ENCODE results near the gene DRC1.

DRC1 gene

GRCh38 chr2:26479131-26479788, 77.5 kb downstream of the DRC1 start:
- no peak for DNase-seq

- DNase-seq = no peak
These were observed 78.3 kb downstream of the DRC1 start for GRCh38 chr2:26479789-26480565.

- DNase-seq = no peak
These were observed 79.1 kb downstream of the DRC1 start for GRCh38 chr2:26480566-26481423.

GRCh38 chr2:26481706-26482105, 80.0 kb downstream of the DRC1 start:
- no peak for DNase-seq

GRCh38 chr2:26482211-26483026, 80.7 kb downstream of the DRC1 start:
- no peak for DNase-seq

- no peak for DNase-seq
These were observed 81.3 kb downstream of the DRC1 start for GRCh38 chr2:26483027-26483326.

GRCh38 chr2:26483516-26483915, 81.8 kb downstream of the DRC1 start:
- DNase-seq = no peak

GRCh38 chr2:26483957-26484565, 82.3 kb downstream of the DRC1 start:
- no peak for DNase-seq

GRCh38 chr2:26484579-26484978, 82.9 kb downstream of the DRC1 start:
- no peak for DNase-seq

- no peak for DNase-seq
These were observed 83.4 kb downstream of the DRC1 start for GRCh38 chr2:26485099-26485498.

GRCh38 chr2:26485725-26486418, 84.2 kb downstream of the DRC1 start:
- DNase-seq = no peak

- DNase-seq = no peak
These were observed 85.1 kb downstream of the DRC1 start for GRCh38 chr2:26486789-26487188.

GRCh38 chr2:26487192-26487591, 85.5 kb downstream of the DRC1 start:
- DNase-seq = no peak

GRCh38 chr2:26488463-26489212, 86.9 kb downstream of the DRC1 start:
- DNase-seq = no peak

- no peak for DNase-seq
These were observed 87.6 kb downstream of the DRC1 start for GRCh38 chr2:26489213-26489850.

GRCh38 chr2:26491563-26492167, 89.9 kb downstream of the DRC1 start:
- DNase-seq = no peak

GRCh38 chr2:26492749-26493515, 91.2 kb downstream of the DRC1 start:
- no peak for DNase-seq

GRCh38 chr2:26493566-26493965, 91.8 kb downstream of the DRC1 start:
- DNase-seq = no peak

- no peak for DNase-seq
These were observed 92.5 kb downstream of the DRC1 start for GRCh38 chr2:26494199-26494598.
